HCT116 (cell line): ENCODE results near the gene PHOX2A.

Source experiments
- CEBPB ChIP-seq: IDR thresholded peaks from 2 replicates; pipeline ENCODE4 v1.6.1; 2012; ENCODE audit warnings: low read depth
- EZH2 ChIP-seq: fragments of 200-600 bp; sonication (generic); IDR thresholded peaks from 2 replicates; pipeline ENCODE4 v1.6.1; 2017; ENCODE audit warnings: antibody characterized with exemption, mixed run types
- POLR2A ChIP-seq: IDR thresholded peaks from 2 replicates; pipeline ENCODE4 v1.7.0; 2011; ENCODE audit warnings: borderline replicate concordance; ENCODE audit not compliant: insufficient read depth, insufficient read length; ENCODE audit errors: extremely low read depth
- RAD21 ChIP-seq: IDR thresholded peaks from 2 replicates; pipeline ENCODE4 v1.6.1; 2012; ENCODE audit warnings: low read depth, mild to moderate bottlenecking
- SP1 ChIP-seq: IDR thresholded peaks from 2 replicates; pipeline ENCODE4 v1.6.1; 2012; ENCODE audit warnings: low read depth
- ZFX ChIP-seq: fragments of 450-650 bp; IDR thresholded peaks from 2 replicates; pipeline ENCODE4 v1.6.1; 2017
- TF ChIP-seq, protein P1 (sequence below), 3 experiments: fragments of 200-600 bp in 1 of 3; sonication (generic) in 1 of 3; IDR thresholded peaks in 2 of 3; conservative IDR thresholded peaks in 1 of 3; 2 replicates each; pipeline ENCODE4 v1.5.1; 2012 to 2017; ENCODE audit warnings: low read depth in 2 of 3, low read length in 2 of 3, antibody characterized with exemption in 1 of 3, borderline replicate concordance in 1 of 3, control low read depth in 1 of 3, mild to moderate bottlenecking in 1 of 3, mixed read lengths in 1 of 3, mixed run types in 1 of 3, moderate library complexity in 1 of 3; ENCODE audit not compliant: insufficient read depth in 1 of 3
- TF ChIP-seq, protein P2 (sequence below): IDR thresholded peaks from 2 replicates; pipeline ENCODE4 v1.6.1; 2012; ENCODE audit warnings: low read depth

GRCh38 chr11:72243173-72244059 lies 560 bp downstream of the PHOX2A start:
- TF ChIP-seq RAD21 (no peak), ZFX (no peak), SP1 (no peak), EZH2 (no peak), CEBPB (no peak), POLR2A (no peak)
- TF ChIP-seq, protein P1, sequence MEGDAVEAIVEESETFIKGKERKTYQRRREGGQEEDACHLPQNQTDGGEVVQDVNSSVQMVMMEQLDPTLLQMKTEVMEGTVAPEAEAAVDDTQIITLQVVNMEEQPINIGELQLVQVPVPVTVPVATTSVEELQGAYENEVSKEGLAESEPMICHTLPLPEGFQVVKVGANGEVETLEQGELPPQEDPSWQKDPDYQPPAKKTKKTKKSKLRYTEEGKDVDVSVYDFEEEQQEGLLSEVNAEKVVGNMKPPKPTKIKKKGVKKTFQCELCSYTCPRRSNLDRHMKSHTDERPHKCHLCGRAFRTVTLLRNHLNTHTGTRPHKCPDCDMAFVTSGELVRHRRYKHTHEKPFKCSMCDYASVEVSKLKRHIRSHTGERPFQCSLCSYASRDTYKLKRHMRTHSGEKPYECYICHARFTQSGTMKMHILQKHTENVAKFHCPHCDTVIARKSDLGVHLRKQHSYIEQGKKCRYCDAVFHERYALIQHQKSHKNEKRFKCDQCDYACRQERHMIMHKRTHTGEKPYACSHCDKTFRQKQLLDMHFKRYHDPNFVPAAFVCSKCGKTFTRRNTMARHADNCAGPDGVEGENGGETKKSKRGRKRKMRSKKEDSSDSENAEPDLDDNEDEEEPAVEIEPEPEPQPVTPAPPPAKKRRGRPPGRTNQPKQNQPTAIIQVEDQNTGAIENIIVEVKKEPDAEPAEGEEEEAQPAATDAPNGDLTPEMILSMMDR (IDR thresholded peaks at IDR 0.05 in 2 of 3, conservative IDR thresholded peaks at IDR 0.05 in 1 of 3; ENCODE audit: borderline replicate concordance in 1 of 3, insufficient read depth in 1 of 3, low read depth in 2 of 3, low read length in 2 of 3) = no peak
- TF ChIP-seq, protein P2, sequence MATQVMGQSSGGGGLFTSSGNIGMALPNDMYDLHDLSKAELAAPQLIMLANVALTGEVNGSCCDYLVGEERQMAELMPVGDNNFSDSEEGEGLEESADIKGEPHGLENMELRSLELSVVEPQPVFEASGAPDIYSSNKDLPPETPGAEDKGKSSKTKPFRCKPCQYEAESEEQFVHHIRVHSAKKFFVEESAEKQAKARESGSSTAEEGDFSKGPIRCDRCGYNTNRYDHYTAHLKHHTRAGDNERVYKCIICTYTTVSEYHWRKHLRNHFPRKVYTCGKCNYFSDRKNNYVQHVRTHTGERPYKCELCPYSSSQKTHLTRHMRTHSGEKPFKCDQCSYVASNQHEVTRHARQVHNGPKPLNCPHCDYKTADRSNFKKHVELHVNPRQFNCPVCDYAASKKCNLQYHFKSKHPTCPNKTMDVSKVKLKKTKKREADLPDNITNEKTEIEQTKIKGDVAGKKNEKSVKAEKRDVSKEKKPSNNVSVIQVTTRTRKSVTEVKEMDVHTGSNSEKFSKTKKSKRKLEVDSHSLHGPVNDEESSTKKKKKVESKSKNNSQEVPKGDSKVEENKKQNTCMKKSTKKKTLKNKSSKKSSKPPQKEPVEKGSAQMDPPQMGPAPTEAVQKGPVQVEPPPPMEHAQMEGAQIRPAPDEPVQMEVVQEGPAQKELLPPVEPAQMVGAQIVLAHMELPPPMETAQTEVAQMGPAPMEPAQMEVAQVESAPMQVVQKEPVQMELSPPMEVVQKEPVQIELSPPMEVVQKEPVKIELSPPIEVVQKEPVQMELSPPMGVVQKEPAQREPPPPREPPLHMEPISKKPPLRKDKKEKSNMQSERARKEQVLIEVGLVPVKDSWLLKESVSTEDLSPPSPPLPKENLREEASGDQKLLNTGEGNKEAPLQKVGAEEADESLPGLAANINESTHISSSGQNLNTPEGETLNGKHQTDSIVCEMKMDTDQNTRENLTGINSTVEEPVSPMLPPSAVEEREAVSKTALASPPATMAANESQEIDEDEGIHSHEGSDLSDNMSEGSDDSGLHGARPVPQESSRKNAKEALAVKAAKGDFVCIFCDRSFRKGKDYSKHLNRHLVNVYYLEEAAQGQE = no peak
